GM19438 (cell line): Measurements from ENCODE around the gene WHRN.
A peak's percentile ranks its signal among the peaks of the same experiment; 100 is the strongest.

Experiments used
- ATAC-seq: cut with Tn5 transposase; IDR thresholded peaks from one replicate; pipeline ENCODE4 v1.9.1; 2021; ENCODE audit warnings: low read depth; ENCODE audit not compliant: unreplicated experiment

Gene WHRN

DNA sequence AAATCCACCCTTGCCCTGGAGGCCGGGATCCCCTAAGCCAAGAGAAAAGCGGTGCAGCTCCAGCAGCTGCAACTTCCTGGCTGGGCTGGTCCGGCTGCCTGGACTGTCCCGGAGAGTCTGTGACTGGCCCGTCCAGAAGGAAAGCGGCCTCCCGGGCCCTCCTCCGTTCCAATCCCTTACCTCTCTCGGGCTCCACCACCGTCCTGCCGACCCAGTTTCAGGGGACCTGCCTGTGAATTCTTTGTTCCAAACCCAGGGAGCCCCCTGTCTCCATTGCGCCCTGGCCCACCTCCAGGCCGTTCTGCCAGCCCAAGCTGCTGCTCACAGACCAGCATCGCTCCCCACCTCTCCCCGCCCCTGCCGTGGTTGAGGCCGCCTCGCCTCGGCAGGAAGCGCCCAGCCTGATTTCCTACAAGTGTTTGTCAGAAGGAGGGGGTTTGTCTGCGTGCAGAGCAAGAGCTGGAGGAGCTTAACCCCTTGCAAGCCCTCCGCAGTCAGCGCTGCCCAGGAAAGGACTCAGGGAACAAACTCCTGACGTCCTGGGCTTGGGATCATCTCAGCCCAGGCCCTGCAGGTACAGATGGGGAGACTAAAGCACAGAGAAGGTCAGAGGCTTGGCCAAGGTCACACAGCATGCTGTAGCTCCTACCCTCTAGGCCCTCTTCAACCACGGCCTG is 117.5 kb downstream of the WHRN start, which contains the start of gene AKNA:
Gene AKNA (minus strand): TSS at position 303 of the 677 bp plus-strand sequence. CDS start 6,649 bp downstream, outside the sequence.
- ATAC-seq: peak; percentile 33

DNA sequence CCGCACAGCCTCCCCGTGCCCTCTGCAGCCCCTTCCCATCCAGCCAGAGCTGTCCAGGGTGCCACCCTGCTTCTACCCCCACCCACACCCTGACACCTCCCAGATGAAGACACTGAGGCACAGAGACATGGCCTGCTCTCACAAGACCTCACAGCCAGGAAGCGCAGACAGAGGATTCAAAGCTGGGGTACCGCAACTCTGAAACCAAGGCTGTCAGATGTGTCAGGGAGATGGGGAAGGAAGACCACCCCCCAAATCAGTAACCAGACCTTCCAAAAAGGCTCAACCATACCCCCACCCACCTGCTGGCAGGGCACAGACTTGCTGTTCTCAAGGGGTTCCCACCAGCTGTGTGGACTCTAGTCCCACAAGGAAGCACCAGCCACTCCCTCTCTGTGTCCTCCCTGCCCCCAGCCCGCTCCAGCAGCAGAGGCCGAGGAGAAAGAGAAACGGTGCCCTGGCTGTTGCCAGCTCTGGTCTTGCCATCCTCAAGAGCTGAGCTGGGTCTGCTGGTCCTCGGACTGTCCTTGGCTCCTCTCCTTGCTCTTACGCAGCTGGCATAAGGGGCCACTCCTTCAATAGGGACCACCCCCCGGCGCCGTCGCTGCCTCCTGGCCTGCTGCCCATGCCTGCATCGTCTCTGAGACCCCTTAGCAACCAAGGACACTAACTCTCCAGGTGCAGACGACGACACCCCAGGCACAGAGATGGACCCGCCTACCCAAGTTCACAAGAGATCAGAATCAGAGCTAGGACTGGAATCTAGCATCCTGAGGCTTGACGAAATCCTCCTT is 118.2 kb downstream of the WHRN start:
- no peak for ATAC-seq

DNA sequence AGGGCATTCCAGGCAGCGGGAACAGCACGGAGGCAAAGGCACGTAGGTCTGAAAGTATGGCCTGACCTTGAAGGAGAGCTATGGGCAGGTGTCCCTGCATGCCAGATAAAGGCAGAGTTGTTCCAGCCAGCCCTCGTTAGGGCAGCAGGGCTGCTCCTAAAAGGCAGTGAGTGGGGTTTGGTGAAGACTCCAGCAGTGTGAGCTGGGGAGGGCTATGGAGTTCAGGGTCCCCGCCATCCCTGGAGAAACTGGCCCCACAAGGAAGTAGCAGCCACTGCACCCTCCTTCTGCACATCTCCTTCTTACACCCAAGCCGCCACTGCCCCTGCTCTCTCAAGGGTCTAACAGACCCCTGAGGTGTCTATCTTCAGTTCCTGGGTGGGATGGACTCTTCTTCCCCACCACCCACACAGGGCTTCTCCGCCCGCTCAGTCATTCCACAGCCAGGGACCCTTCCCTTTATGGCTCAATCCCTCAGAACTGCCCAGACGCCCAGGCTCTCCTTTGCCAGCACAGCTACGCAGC is 118.8 kb downstream of the WHRN start:
- ATAC-seq: no peak

DNA sequence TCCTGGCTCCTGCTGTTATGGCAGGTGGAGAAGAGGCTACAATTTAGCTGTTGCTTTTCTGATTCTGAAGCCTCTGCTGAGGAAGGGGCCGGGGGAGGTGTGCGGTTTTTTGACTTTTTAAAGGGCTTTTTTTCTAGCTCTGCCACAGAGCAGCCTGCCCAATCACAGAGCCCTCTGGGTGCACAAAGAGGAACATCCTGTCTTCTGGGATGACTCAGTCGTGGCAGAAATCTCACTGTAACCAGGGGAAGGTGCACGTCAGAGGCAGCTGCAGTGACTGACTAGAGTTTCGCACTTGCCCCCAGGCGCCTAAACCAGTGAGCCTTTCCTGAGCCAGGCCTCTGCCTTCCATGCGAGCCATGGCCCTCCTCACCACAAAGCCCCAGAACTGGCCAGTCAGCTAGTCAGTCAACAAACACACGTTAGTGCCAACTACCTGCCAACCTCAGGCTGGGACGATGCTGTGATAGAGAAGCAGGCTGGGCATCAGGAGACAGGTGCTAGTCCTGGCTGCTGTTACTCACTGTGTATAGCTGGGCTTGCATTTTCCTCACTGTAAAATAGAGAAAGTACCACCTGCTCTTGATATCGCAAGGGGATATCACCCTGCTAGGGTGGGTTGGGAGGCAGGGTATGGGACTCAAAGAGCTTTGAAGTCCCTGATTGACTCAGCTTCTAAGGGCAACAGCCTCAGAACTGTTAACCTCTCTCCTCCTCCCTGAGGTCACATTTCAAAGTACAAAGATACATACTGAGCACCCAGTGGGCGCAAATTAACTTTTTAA is 119.7 kb downstream of the WHRN start:
- peak; percentile 74 for ATAC-seq

DNA sequence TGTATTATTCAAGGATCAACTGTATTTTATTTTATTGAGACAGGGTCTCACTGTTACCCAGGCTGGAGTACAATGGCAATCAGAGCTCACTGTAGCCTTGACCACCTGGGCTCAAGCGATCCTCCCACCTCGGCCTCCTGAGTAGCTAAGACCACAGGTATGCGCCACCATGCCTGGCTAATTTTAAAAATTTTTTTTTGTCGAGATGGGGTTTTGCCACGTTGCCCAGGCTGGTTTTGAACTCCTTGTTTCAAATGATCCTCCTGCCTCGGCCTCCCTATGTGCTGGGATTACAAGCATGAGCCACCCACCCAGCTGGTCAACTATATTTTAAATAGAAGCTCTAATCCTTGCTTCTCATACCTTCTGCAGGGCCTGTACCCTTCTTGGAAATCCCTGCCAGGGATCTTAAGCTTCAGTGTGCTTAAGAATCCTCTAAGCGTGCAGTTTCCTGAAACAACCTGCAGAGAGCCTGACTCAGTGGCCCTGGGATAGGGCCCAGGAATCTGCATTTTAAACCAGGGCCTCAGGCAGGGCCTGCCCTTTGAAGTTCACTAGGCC is 120.4 kb downstream of the WHRN start:
- ATAC-seq: no peak

DNA sequence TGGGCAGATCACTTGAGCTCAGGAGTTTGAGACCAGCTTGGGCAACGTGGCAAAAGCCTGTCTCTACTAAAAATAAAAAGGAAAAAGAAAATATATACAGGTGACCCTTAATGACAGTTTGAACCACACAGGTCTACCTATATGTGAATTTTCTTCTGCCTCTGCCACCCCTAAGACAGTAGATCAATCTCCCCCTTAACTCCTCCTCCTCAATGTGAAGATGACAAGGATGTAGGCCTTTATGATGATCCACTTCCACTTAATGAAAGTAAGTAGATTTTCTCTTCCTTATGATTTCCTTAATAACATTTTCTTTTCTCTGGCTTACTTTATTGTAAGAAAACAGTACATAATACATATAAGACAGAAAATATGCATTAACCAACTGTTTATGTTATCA is 120.9 kb downstream of the WHRN start:
- no peak for ATAC-seq

DNA sequence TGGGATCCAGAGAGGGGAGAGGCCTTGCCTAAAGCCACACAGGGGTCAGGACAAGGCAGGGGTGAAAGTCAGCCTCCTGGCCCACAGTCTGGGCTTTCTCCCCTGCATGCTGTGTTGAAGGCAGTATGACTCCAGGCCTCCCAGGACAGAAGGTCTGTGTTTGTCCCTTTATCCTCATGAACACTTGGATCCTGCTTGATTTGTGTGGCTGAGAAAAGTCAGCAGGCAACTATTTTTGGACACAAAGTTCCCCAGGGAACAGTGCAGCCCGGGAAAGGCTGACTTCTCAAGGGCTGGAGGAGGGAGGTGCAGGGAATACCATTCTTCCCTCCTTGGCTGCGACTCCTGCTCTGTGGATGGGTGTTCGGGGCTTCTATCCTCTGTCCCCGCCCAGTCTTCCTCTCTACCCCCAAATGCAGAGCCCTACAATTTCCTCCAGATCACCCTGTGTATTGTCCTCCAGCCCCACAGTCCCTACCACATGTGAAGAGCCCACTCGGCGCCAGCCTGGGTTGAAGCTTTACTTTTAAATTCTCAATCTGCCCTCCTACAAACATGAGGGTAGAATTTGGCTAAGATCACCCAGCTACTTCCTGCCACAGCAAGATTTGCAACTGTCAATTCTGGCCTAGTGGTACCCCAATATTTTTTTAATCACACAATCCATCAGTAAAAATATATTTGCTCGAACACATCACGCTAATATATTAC is 121.6 kb downstream of the WHRN start:
- no peak for ATAC-seq

DNA sequence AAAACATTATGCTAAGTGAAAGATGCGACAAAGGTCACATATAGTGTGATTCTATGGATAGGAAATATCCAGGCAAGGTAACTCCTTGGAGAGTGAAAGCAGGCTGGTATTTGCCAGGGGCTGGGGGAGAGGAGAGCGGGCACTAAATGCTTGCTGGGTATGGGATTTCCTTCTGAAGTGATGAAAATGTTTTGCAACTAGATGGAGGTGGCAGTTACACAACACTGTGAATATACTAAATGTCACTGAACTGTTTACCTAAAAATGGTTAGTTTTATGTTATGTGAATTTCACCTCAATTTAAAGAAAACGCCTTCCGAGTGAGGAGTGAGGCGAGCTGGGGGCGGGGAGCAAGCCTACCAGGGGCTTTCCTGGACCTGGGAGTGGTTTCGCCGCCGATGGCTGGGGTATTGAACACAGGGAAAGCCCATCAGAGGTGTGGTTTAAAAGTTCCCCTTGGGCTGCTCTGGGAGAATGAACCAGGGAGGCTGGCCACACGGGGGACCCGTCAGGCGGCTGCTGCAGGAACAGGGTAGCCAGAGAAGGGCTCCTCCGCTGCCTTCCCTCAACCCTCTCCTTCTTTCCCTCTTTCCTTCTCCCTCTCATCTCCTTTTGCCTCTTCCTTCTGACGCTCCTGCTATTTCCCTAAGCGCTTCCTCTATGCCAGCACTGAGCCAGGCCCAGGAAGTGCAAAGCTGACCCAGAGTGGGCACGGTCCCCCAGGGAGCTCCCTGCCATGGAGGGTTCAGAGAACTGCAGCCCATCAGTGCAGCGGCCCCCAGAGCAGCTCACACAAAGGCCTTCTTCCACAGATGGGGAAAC is 122.4 kb downstream of the WHRN start:
- ATAC-seq: no peak

DNA sequence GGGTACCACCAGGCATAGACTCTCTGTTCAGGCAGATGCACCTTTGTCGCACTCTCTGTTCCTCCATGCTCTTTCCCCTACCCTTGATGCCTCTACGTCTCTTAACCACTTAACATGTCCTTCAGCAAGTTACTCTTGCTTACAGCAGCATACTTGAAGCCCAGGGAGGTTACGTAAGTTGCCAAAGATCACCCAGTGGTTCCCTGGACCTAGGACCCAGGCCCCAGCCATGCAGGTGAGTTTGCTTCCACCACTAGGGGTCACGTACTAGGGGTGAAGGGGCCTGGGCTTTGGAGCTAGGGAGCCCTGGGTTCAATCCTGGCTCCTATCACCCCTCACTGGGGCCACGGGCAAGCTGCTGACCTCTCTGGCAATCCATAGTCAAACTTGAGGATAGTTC is 126.4 kb downstream of the WHRN start:
- no peak for ATAC-seq

DNA sequence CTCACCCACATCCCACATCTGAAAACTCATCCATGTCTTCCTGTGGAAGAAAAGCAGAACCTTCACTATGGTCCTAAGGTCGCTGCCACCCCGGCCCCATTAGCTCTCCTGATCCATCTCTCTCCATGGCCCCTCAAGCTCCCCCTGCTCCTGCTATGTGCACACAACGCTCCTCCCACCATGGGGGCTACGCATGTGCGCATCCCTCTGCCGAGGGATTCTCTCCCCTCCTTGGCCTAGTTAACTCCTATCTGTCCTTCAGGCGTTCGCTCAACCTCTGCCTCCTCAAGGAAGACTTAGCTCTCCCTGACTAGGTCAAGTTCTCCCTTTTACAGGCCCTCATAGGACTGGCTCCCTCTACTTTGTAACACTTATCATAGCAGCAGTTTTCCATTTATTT is 127.3 kb downstream of the WHRN start:
- no peak for ATAC-seq

DNA sequence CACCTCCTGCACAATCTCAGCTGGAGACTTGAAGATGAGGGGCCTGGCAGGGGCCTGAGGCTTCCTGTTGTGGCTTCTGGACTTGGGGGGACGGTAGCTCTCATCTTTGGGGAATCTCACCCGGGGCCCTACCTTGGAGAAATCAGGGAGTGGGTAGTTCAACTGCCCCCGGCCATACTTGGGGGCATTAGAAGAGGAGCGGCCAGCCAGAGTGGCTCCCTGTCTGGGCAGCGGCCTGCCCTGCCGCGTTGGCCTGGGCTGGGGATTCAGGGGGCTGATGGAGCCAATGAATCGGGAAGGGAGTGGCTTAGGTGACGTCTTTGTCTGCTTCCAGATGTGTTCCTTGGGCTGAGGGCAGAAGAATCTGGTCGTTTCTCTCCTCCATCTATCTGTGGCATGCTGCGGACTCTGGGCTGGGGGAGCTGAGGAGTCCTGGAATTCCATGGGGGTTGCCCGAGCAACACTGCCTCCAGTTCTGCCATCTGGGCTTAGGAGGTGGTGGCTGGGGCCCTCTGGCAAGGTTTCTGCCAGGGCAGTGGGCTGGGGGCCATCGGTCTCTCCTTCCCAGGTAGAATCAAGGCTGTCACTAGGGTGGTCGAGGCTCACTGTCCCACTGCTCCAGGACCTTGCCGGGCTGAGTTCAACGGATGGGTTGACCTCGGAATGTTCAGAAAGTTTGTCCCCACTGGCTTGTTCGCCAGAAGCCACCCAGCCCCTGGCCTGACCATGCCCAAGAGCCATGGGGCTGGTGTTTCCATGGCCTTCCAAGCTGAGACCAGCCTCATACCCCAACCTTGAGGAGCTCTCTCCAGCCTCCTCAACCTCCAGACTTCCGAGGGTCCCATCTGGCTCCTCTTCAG is 128.5 kb downstream of the WHRN start:
- no peak for ATAC-seq

DNA sequence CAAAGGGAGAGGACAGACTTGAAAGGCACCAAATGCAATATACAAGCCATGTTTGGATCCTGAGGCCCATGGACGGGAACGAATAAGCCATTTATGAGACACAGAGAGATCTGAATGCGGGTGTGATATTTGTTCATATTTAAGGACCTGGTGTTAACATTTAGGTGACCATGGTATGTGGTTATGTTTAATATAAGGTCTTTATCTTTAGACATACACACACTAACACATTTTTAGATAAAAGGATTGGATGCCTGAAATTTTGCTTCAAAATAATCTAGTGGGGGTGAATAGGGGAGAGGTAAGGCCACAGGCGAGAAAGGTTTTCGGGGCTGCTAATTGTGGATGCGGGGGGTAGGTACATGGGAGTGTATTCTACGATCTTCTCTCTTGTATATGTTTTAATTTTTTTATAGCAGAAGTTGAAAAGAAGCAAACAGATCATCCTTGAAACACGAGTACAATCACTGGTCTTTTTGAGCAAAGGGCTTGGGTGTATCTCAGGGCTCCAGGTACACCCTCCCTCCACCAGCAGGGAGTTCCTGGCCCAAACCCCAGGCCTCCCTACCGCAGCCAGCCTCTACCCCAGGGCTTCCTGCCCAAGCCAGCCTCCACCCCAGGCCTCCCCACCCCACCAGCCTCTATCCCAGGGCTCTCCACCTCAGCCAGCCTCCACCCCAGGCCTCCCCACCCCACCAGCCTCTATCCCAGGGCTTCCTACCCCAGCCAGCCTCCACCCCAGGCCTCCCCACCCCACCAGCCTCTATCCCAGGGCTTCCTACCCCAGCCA is 129.7 kb downstream of the WHRN start:
- no peak for ATAC-seq

DNA sequence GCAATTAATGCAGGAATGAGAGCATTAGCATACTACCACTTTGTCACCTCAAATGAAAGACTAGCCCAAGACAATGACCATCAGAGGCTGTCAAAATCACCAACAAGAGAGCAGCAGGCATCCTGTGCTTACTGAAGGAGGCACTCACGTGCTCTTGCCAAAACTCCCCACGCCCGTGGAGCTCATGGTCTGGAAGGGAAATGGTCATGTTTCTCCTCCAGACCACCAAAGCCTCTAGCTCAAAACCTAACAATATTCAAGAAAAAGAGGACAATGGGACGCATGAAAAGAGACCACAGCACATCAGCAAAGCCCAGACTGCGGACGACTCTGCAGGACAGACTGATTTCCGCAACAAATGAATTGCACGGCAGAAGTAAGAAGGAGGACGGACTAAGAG is 130.3 kb downstream of the WHRN start:
- no peak for ATAC-seq

DNA sequence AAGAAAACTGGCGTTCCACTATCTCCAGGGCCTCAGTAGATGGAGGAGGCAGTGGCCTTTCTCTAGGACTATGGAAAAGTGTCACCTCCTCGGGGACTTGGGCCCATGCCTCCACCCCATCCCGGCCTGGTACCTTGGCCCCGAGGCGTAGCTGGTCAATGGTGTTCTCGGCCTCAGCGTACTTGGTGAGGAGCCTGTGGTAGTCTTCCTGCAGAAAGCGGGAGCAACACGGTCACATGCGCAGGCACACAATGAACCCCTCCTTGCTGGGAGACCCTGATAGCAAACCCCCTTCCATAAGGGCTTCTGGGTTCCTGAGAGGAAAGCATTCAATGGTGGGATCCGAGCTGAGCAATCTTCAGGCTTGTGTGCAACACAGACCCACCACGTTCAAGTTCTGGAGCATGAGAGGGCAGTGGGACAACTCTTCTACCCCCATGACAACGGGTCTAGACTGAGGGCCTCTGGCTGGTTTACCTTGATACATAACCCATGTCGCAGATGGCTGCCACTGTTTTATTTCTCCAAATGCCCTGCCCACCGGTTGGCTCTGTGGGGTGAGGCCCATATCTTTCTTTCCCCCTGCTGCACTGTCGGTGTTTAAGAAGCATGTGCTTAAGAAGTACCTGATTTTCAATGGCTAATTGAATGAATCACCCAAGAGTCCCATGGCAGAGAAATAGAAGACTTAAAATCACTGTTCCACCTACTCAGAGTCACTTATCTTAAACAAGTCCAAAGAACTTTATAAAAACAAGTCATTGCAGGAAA is 131.1 kb downstream of the WHRN start:
- ATAC-seq: no peak

DNA sequence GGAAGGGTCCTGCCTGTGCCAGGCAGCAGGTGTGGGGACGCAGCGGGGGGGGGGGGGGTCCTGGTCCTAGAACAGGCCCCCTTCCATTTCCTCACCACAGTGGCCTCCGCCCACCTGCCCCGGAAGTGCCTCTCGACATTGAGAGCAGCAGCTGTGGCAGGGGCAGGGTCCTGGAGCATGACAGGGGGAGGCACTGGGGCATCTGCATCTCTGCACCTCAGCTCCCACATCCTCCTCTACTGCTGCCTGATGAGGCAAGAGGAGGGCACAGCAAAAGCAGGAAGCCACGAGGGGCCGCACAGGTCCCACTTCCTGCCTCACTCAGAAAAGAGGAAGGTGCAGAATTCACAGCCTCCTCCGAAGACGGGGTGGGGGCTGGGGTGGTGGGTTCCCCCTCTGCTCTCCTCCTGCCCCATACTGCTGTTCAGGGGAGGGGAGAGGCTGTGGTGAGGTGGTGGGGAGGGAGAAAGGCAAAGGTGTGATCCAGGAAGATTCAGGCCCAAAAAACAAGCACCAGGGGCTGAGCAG is 132.3 kb downstream of the WHRN start:
- ATAC-seq: peak; percentile 93
